ENCODE measurements around the gene GAREM1.

The GAREM1 gene

GRCh38 chr18:32262092-32262491, 208.6 kb downstream of the GAREM1 start:
- Mint-ChIP-seq H3K27ac (no peak overlapping the region), H3K4me3 (no peak overlapping the region), H3K4me1 (peaks cover 3% of the 10 kb centered on the region), H3K9me3 (no peaks in the 10 kb centered on the region), H3K27me3 (peaks cover 3% of the 10 kb centered on the region), H3K36me3 (no peaks in the 10 kb centered on the region)
- DNase-seq (ENCODE audit: low spot score in 2 of 2) = no peak
- no peak for ATAC-seq (ENCODE audit: low read depth)

- Mint-ChIP-seq H3K4me3 (no peak overlapping the region), H3K36me3 (no peaks in the 10 kb centered on the region)
- no peak for ATAC-seq (ENCODE audit: low read depth)
Measured at GRCh38 chr18:32261003-32261402, 209.7 kb downstream of the GAREM1 start.

GRCh38 chr18:32259553-32259952, 211.1 kb downstream of the GAREM1 start:
- Mint-ChIP-seq H3K4me3 (no peak overlapping the region), H3K9me3 (no peaks in the 10 kb centered on the region), H3K4me1 (peaks cover 3% of the 10 kb centered on the region), H3K27ac (no peak overlapping the region), H3K36me3 (no peaks in the 10 kb centered on the region), H3K27me3 (peaks cover 9% of the 10 kb centered on the region)
- ATAC-seq (ENCODE audit: low read depth) = no peak
- no peak for DNase-seq (ENCODE audit: low spot score in 2 of 2)

More at GRCh38 chr18:32261003-32261402, 209.7 kb downstream of the GAREM1 start:
- H3K4me1 Mint-ChIP-seq = peaks cover 3% of the 10 kb centered on the region
- H3K27me3 Mint-ChIP-seq = peaks cover 7% of the 10 kb centered on the region
- H3K27ac Mint-ChIP-seq = no peak overlapping the region
- H3K9me3 Mint-ChIP-seq = no peaks in the 10 kb centered on the region
- no peak for DNase-seq (ENCODE audit: low spot score in 2 of 2)

GRCh38 chr18:32258558-32259204, 212.0 kb downstream of the GAREM1 start:
- ATAC-seq (ENCODE audit: low read depth) = no peak
- peaks cover 11% of the 10 kb centered on the region for H3K27me3 Mint-ChIP-seq
- no peak overlapping the region for H3K27ac Mint-ChIP-seq
- peaks cover 3% of the 10 kb centered on the region for H3K4me1 Mint-ChIP-seq
- H3K4me3 Mint-ChIP-seq = no peak overlapping the region
- no peak for DNase-seq (ENCODE audit: low spot score in 2 of 2)
- H3K36me3 Mint-ChIP-seq = no peaks in the 10 kb centered on the region
- no peaks in the 10 kb centered on the region for H3K9me3 Mint-ChIP-seq

GRCh38 chr18:32258148-32258547, 212.5 kb downstream of the GAREM1 start:
- H3K36me3 Mint-ChIP-seq = no peaks in the 10 kb centered on the region
- peaks cover 12% of the 10 kb centered on the region for H3K27me3 Mint-ChIP-seq
- DNase-seq (ENCODE audit: low spot score in 2 of 2) = no peak
- no peak overlapping the region for H3K27ac Mint-ChIP-seq
- no peak overlapping the region for H3K4me3 Mint-ChIP-seq
- H3K4me1 Mint-ChIP-seq = peaks cover 3% of the 10 kb centered on the region
- no peaks in the 10 kb centered on the region for H3K9me3 Mint-ChIP-seq
- ATAC-seq (ENCODE audit: low read depth) = no peak

GRCh38 chr18:32257084-32257785, 213.4 kb downstream of the GAREM1 start:
- Mint-ChIP-seq H3K4me3 (no peak overlapping the region), H3K4me1 (peaks cover 3% of the 10 kb centered on the region), H3K27ac (no peak overlapping the region), H3K27me3 (peaks cover 17% of the 10 kb centered on the region), H3K36me3 (no peaks in the 10 kb centered on the region), H3K9me3 (no peaks in the 10 kb centered on the region)
- DNase-seq (ENCODE audit: low spot score in 2 of 2) (no peak), ATAC-seq (ENCODE audit: low read depth) (no peak)

- DNase-seq (ENCODE audit: low spot score in 2 of 2) (no peak), ATAC-seq (ENCODE audit: low read depth) (no peak)
- H3K27ac Mint-ChIP-seq = no peak overlapping the region
- no peaks in the 10 kb centered on the region for H3K9me3 Mint-ChIP-seq
- no peaks in the 10 kb centered on the region for H3K36me3 Mint-ChIP-seq
- H3K27me3 Mint-ChIP-seq = peaks cover 20% of the 10 kb centered on the region
- H3K4me3 Mint-ChIP-seq = no peak overlapping the region
- peaks cover 3% of the 10 kb centered on the region for H3K4me1 Mint-ChIP-seq
Measured at GRCh38 chr18:32255570-32255969, 215.1 kb downstream of the GAREM1 start.

- no peaks in the 10 kb centered on the region for H3K9me3 Mint-ChIP-seq
- no peaks in the 10 kb centered on the region for H3K4me1 Mint-ChIP-seq
- no peak overlapping the region for H3K4me3 Mint-ChIP-seq
- no peaks in the 10 kb centered on the region for H3K36me3 Mint-ChIP-seq
- no peak overlapping the region for H3K27ac Mint-ChIP-seq
- DNase-seq (ENCODE audit: low spot score in 2 of 2) (no peak), ATAC-seq (ENCODE audit: low read depth) (no peak)
- H3K27me3 Mint-ChIP-seq = peaks cover 23% of the 10 kb centered on the region
Measured at GRCh38 chr18:32252141-32252860, 218.4 kb downstream of the GAREM1 start.

- no peak overlapping the region for H3K27ac Mint-ChIP-seq
- peaks cover 20% of the 10 kb centered on the region for H3K27me3 Mint-ChIP-seq
- no peaks in the 10 kb centered on the region for H3K9me3 Mint-ChIP-seq
- H3K36me3 Mint-ChIP-seq = no peaks in the 10 kb centered on the region
- no peak for ATAC-seq (ENCODE audit: low read depth)
- H3K4me1 Mint-ChIP-seq = no peaks in the 10 kb centered on the region
- no peak overlapping the region for H3K4me3 Mint-ChIP-seq
- DNase-seq (ENCODE audit: low spot score in 2 of 2) = no peak
Measured at GRCh38 chr18:32251466-32251865, 219.2 kb downstream of the GAREM1 start.

GRCh38 chr18:32249147-32249929, 221.3 kb downstream of the GAREM1 start:
- Mint-ChIP-seq H3K9me3 (no peaks in the 10 kb centered on the region), H3K4me1 (no peaks in the 10 kb centered on the region), H3K27me3 (peaks cover 17% of the 10 kb centered on the region), H3K27ac (no peak overlapping the region), H3K36me3 (no peaks in the 10 kb centered on the region), H3K4me3 (no peak overlapping the region)
- ATAC-seq (ENCODE audit: low read depth) (no peak), DNase-seq (ENCODE audit: low spot score in 2 of 2) (no peak)

GRCh38 chr18:32244881-32245280, 225.8 kb downstream of the GAREM1 start:
- Mint-ChIP-seq H3K4me1 (no peaks in the 10 kb centered on the region), H3K4me3 (no peak overlapping the region), H3K27ac (no peak overlapping the region), H3K27me3 (peaks cover 5% of the 10 kb centered on the region), H3K9me3 (no peaks in the 10 kb centered on the region), H3K36me3 (no peaks in the 10 kb centered on the region)
- ATAC-seq (ENCODE audit: low read depth) = no peak
- no peak for DNase-seq (ENCODE audit: low spot score in 2 of 2)

GRCh38 chr18:32243358-32243757, 227.3 kb downstream of the GAREM1 start:
- no peak for DNase-seq (ENCODE audit: low spot score in 2 of 2)
- Mint-ChIP-seq H3K36me3 (no peaks in the 10 kb centered on the region), H3K4me1 (no peaks in the 10 kb centered on the region), H3K4me3 (no peak overlapping the region), H3K27ac (no peak overlapping the region), H3K27me3 (no peaks in the 10 kb centered on the region), H3K9me3 (no peaks in the 10 kb centered on the region)
- no peak for ATAC-seq (ENCODE audit: low read depth)

GRCh38 chr18:32242395-32242794, 228.3 kb downstream of the GAREM1 start:
- Mint-ChIP-seq H3K4me3 (no peak overlapping the region), H3K4me1 (no peaks in the 10 kb centered on the region), H3K27ac (no peak overlapping the region), H3K36me3 (no peaks in the 10 kb centered on the region), H3K9me3 (no peaks in the 10 kb centered on the region), H3K27me3 (peaks cover 1% of the 10 kb centered on the region)
- DNase-seq (ENCODE audit: low spot score in 2 of 2) = no peak
- ATAC-seq (ENCODE audit: low read depth) = no peak

All from memory B cell (primary cell).